Measurements from ENCODE around the gene ZNF213.

The ZNF213 gene

GRCh38 chr16:3088925-3089716 lies 45.7 kb upstream of the ZNF213 start:
- no peak for DNase-seq (ENCODE audit: low read depth)
- no peak for TF ChIP-seq CTCF (IDR thresholded peaks at IDR 0.05; ENCODE audit: control insufficient read depth, extremely low read depth, insufficient read depth)
- no peak overlapping the region for H3K4me3 ChIP-seq (ENCODE audit: low read depth, low read length)

GRCh38 chr16:3089717-3090592 lies 44.9 kb upstream of the ZNF213 start:
- DNase-seq (ENCODE audit: low read depth): no peak
- H3K4me3 ChIP-seq (ENCODE audit: low read depth, low read length): no peak overlapping the region
- no peak for TF ChIP-seq CTCF (IDR thresholded peaks at IDR 0.05; ENCODE audit: control insufficient read depth, extremely low read depth, insufficient read depth)

GRCh38 chr16:3091551-3091950 lies 43.3 kb upstream of the ZNF213 start:
- DNase-seq (ENCODE audit: low read depth): no peak

GRCh38 chr16:3092501-3092941 lies 42.3 kb upstream of the ZNF213 start:
- no peak overlapping the region for H3K4me3 ChIP-seq (ENCODE audit: low read depth, low read length)
- DNase-seq (ENCODE audit: low read depth): no peak
- TF ChIP-seq CTCF (IDR thresholded peaks at IDR 0.05; ENCODE audit: control insufficient read depth, extremely low read depth, insufficient read depth): no peak

More at GRCh38 chr16:3091551-3091950, 43.3 kb upstream of the ZNF213 start:
- TF ChIP-seq CTCF (IDR thresholded peaks at IDR 0.05; ENCODE audit: control insufficient read depth, extremely low read depth, insufficient read depth): no peak
- no peak overlapping the region for H3K4me3 ChIP-seq (ENCODE audit: low read depth, low read length)

GRCh38 chr16:3094289-3095027 lies 40.4 kb upstream of the ZNF213 start:
- H3K4me3 ChIP-seq (ENCODE audit: low read depth, low read length): no peak overlapping the region
- TF ChIP-seq CTCF (IDR thresholded peaks at IDR 0.05; ENCODE audit: control insufficient read depth, extremely low read depth, insufficient read depth): 0 out of 2 replicates have a peak, but pooled peaks have one; percentile 3
- no peak for DNase-seq (ENCODE audit: low read depth)

GRCh38 chr16:3095869-3096268 lies 39.0 kb upstream of the ZNF213 start:
- DNase-seq (ENCODE audit: low read depth): no peak
- TF ChIP-seq CTCF (IDR thresholded peaks at IDR 0.05; ENCODE audit: control insufficient read depth, extremely low read depth, insufficient read depth): no peak
- no peak overlapping the region for H3K4me3 ChIP-seq (ENCODE audit: low read depth, low read length)
